NCI-H128 (cell line): Measurements from ENCODE around the gene CNTNAP2.
A peak's percentile ranks its signal among the peaks of the same experiment; 100 is the strongest.
"Not testable (repeated sequence)": the region's sequence is repeated elsewhere in the genome, so short reads cannot be mapped to it uniquely, and the experiment has no call there.

Experiments used
- DNase-seq: peaks from one replicate; lab custom pipeline; 2025; ENCODE audit not compliant: unreplicated experiment; lab: John Stamatoyannopoulos, UW

The CNTNAP2 gene

DNA sequence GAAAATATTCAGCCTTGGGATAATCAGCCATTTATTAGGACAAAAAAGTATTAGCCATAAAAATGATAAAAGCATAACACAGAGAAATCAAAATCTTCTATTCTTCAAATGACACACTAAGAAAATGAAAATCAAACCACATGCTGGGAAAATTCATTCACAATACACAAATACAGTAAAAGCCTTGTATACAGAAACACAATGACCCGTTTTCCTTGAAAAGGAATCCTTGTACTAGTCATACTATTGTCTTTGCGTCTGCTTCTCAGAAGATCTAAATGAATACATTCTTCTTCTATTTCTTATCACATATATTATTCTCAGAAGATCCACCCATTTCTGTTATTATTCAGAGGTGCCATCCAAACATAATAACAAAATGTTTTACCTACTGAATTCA lies 749.1 kb downstream of the CNTNAP2 start:
- no peak for DNase-seq

DNA sequence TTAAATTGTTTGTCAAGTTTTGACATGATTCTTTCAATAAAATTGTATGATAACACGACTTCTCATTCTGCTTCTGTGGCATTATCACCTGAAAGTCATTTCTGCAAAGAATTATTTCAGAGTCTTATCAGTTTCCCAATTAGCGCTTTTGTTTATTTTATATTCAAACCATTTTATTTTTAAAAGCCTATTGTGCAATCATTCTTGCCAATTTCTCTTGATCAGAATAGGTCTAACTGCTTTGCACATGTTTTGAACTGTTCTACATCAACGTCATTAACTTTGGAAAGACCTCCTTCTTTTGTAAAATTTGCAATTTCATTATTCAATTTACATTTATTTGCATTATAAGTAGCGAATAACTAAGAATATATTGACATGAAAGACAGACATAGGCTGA lies 758.1 kb downstream of the CNTNAP2 start:
- DNase-seq: no peak

- no peak for DNase-seq
These were observed 758.7 kb downstream of the CNTNAP2 start for GRCh38 chr7:146875237-146875785.

DNA sequence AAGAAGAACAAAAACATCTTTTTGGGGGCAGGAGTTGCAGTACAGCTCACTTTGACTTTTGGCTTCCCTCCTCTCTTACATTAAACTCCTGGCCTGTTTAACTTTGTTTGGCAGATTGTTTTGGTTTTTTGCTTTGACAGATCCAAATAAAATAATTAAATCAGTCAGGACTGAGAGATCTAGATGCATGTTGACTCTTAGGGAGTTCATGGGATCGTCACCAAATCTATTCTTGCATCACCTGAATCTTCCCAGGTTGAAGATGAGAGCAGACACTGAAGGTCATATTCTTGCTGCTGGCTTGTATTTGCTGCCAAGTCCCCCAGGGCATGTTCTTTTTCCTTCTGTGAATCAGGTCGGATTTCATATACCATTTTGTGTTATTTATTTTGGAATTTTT lies 759.4 kb downstream of the CNTNAP2 start:
- DNase-seq: no peak

DNA sequence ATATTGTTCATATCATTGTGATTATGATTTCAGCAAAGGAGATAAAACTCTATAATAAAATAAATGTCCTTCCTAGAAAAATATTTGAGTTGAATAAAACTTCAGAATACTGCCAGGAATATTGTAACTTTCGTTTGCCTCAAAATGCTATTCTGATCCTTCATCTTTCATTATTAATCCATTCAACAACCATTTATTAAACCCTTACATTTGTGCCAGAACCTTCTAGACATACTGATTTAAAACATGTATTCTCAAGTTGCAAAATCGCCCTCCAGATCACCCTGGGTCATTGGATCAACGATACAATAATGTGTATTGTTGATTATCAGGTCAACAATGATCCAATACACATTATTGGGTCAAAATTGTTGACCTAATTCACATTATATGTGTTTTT lies 759.8 kb downstream of the CNTNAP2 start:
- no peak for DNase-seq

DNA sequence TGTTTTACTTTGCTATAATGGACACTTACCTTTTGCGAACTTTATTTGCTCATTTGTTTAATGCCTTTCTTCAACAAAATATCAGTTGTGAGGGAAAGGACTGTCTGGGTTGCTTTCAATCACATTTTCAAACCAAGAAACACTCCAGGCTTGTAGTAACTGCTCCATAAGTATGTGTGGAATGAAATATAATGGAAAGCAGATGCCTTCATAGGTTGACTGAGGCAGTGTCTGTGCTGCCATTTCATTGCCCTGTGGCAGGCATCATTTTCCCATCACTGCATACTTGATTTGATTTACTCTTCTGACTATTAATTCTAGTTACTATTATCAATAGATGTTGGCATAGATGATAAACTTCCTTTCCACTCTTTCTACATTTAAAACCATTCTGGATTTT lies 762.3 kb downstream of the CNTNAP2 start:
- no peak for DNase-seq

GRCh38 chr7:146885231-146885630 lies 768.6 kb downstream of the CNTNAP2 start:
- no peak for DNase-seq

- no peak for DNase-seq
These were observed 773.4 kb downstream of the CNTNAP2 start for GRCh38 chr7:146889806-146890555.

DNA sequence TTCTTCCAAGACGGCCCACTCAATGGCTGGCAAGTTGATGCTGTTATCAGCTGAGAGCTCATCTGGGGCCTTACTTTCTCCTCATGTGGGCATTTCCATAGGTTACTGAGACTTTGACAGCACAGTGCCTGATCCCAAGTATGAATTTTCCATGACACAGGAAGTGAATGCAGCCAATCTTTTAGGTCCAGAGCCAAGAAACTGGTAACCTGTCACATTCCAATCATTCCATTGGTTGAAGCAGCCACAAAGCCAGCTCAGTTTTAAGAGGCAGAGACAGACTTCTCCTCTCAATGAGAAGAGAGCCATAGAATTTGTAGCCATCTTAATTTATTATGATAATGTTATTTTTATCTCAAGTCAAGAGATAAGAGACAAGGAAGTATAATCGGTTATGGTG lies 775.5 kb downstream of the CNTNAP2 start:
- no peak for DNase-seq

DNA sequence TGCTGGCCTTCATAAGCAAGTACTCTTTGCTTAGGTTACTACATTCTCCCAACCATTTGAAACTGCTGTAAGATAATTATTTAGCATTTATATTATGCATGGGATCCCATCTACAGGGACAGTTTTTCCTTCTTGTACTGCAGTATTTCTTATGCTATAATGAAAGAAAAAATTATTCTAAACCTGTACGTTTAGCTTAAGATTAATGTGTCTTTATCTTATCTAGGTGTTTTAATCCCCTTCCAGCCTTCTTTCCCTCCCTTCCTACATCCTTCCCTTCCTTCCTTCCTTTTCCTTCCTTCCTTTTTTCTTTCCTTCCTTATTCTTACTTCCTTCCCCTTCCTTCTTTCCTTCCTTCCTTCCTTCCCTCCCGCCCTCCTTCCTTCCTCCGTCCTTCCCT lies 778.3 kb downstream of the CNTNAP2 start:
- no peak for DNase-seq

DNA sequence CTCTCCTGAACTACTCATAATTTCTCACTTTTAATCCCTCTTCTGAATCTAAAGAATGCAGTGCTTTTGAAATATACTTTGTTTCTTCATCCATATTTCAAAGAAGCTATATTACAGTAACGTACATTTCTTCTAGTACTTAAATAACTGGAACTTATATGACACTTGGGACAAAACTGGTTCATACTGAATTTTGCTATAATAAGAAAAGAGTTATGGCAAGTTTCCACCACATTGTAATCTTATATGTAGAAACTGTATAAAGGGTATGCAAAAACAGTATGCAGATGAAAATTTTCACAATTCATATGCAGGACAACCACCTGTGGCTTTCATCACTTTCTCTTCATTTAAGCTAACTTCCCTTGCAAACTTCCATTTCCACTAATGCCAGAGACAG lies 785.7 kb downstream of the CNTNAP2 start:
- no peak for DNase-seq

GRCh38 chr7:146902728-146903127 lies 786.1 kb downstream of the CNTNAP2 start:
- DNase-seq: no peak

DNA sequence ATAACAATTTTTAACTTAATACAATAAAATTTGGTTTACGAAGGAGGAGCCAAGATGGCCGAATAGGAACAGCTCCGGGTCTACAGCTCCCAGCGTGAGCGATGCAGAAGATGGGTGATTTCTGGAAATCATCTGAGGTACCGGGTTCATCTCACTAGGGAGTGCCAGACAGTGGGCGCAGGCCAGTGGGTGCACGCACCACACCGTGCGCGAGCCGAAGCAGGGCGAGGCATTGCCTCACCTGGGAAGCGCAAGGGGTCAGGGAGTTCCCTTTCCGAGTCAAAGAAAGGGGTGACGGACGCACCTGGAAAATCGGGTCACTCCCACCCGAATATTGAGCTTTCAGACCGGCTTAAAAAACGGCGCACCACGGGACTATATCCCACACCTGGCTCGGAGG lies 789.1 kb downstream of the CNTNAP2 start:
- not testable (repeated sequence) for DNase-seq

DNA sequence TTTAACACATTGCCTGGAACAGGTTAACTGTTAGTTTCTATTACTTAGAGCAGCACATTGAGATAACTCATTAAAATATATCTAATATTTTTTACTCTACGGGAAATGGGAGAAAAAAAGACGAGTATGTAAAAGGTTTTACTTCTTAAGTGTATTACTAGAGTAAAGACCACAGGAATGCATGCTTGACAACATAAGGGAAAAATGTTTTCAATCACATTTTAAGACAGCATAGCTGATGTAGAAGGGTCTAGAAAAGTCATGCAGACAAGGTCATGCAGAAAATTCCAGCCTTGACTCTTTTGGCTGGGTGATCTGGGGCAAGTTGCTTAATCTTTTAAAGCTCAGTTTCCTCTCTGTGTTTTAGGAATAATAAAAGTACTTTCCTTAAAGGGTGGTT lies 806.2 kb downstream of the CNTNAP2 start:
- DNase-seq: no peak

DNA sequence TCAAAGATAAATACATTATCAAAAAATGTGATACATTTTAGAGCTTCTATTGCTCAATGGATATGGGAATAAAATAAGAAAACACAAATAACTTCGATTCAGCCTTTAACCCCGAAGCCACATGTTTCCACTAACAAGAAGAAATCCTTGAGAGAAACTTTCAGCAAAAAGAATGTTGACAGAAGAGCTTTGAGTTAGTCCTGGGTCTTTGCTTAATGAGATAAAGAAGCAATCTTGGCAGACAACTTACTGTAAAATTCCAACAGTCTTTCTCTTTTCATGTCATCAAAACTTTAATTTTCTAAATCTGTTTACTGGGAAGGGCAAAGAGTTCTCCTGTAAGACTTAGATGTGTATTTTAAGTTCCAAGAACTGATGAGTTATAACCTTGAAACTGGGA lies 810.2 kb downstream of the CNTNAP2 start:
- no peak for DNase-seq

GRCh38 chr7:146937836-146938235 lies 821.2 kb downstream of the CNTNAP2 start:
- DNase-seq: no peak

DNA sequence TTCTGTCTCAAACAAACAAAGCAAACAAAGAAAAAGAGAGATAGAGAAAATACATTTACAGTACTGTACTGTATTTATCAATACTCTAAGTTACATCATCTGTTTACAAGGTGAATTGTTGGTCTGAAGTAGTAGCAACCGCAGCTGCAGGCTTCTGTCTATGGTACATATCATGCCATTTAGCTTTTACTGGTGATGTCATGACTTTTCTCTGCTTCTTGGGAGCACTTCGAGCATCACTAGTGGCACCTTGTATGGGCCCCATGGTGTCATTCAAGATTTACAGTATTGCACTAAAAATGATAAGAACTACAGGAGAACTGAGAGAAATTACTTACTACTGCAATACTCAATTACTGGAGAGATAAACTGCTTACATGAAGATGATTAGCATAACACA lies 826.9 kb downstream of the CNTNAP2 start:
- DNase-seq: no peak

DNA sequence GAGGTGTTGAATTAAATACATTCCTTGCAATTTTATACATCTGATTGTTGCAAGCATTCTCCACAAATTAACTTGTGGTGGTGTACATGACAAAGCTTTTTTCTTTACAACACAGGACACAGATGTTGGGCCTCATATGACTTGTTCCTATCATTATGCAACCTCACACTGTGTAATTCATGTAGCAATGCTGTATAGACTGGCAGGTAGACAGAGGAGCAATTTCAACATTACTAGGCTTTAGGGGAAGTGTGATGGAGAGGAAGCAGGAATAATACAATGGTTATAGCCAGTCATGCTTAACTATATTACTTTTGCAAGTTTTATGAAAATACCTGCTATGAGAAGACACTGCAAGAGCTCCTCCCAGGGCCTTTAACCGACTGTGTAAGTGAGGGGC lies 832.1 kb downstream of the CNTNAP2 start:
- DNase-seq: no peak

DNA sequence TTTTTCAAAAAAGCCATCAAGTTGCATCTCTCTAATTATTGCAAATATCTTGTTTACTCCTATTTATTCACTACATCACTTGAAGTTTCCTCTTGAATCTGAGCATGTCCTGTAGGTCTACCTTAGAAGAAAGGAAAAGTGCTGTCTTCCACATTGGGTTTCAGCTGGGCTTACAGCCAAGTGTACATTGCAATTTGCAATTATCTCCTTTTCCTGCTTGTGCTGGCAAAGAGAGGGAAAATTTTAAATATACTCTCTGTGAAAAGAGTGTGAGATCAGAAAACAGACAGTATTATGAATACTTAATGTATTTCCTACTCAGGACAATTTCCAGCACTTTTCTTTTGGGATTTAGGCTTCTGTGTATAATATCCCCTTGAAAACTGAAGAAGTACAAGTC lies 839.7 kb downstream of the CNTNAP2 start:
- DNase-seq: peak; percentile 21

GRCh38 chr7:146956853-146957252 lies 840.3 kb downstream of the CNTNAP2 start:
- no peak for DNase-seq

- no peak for DNase-seq
These were observed 844.3 kb downstream of the CNTNAP2 start for GRCh38 chr7:146960773-146961391.

DNA sequence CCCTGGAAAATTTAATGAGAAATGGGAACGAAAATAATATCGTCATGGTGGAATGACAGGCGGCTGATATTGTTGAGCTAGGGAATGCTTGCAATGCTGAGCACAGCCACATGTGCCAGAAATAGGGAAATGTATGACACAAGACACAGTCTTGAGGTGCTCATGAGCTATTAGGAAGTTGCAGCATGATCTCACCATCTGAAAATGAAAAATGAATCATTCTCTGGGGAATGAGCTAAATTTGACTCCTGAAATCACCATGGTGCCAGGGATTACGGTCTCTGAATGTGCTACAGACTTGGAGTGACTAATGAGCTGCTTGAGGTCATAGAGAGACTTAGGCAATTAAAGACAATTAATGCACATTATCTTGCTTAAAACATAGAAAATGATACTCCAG lies 845.0 kb downstream of the CNTNAP2 start:
- DNase-seq: no peak

GRCh38 chr7:146966274-146966673 lies 849.7 kb downstream of the CNTNAP2 start:
- DNase-seq: no peak
